WTC11 (cell line): ENCODE data around the gene OST4.

ENCODE experiments used
- CREB1 ChIP-seq: sonication (generic); formaldehyde crosslinking; IDR thresholded peaks from 2 replicates; pipeline ENCODE4 v1.8.0; 2023; ENCODE audit warnings: mild to moderate bottlenecking, missing genetic modification reagents
- CREM ChIP-seq: sonication (generic); formaldehyde crosslinking; IDR thresholded peaks from 2 replicates; pipeline ENCODE4 v1.8.1; 2022; ENCODE audit warnings: mild to moderate bottlenecking, missing genetic modification reagents, moderate library complexity
- FOXK1 ChIP-seq: sonication (generic); formaldehyde crosslinking; IDR thresholded peaks from 2 replicates; pipeline ENCODE4 v1.8.0; 2022; ENCODE audit warnings: mild to moderate bottlenecking, moderate library complexity, missing genetic modification reagents
- JAZF1 ChIP-seq: fragments of 250-450 bp; sonication (Bioruptor Pico); IDR thresholded peaks from 2 replicates; pipeline ENCODE4 v1.9.0; 2021; ENCODE audit warnings: moderate library complexity, mild to moderate bottlenecking, inconsistent platforms
- TF ChIP-seq, protein P1 (sequence below): fragments of 200-600 bp; IDR thresholded peaks from 2 replicates; pipeline ENCODE4 v1.8.0; 2022; ENCODE audit warnings: antibody characterized with exemption
- TF ChIP-seq, protein P2 (sequence below): sonication (generic); formaldehyde crosslinking; IDR thresholded peaks from 2 replicates; pipeline ENCODE4 v1.8.0; 2022; ENCODE audit warnings: mild to moderate bottlenecking, missing genetic modification reagents
- TF ChIP-seq, protein P3 (sequence below): sonication (generic); formaldehyde crosslinking; conservative IDR thresholded peaks from 2 replicates; pipeline ENCODE4 v1.8.1; 2022; ENCODE audit warnings: mild to moderate bottlenecking, missing genetic modification reagents
- TF ChIP-seq, protein P4 (sequence below): sonication (generic); formaldehyde crosslinking; IDR thresholded peaks from 2 replicates; pipeline ENCODE4 v1.8.1; 2023; ENCODE audit warnings: mild to moderate bottlenecking, missing genetic modification reagents, moderate library complexity
- TF ChIP-seq, protein P5 (sequence below): sonication (generic); formaldehyde crosslinking; IDR thresholded peaks from 2 replicates; pipeline ENCODE4 v1.8.0; 2022; ENCODE audit warnings: mild to moderate bottlenecking, missing genetic modification reagents
- TF ChIP-seq, protein P6 (sequence below): sonication (generic); formaldehyde crosslinking; IDR thresholded peaks from 2 replicates; pipeline ENCODE4 v1.8.1; 2022; ENCODE audit warnings: mild to moderate bottlenecking, moderate library complexity, missing genetic modification reagents
- TF ChIP-seq, protein P7 (sequence below): sonication (generic); formaldehyde crosslinking; IDR thresholded peaks from 2 replicates; pipeline ENCODE4 v1.8.1; 2022; ENCODE audit warnings: missing genetic modification reagents, borderline replicate concordance

DNA sequence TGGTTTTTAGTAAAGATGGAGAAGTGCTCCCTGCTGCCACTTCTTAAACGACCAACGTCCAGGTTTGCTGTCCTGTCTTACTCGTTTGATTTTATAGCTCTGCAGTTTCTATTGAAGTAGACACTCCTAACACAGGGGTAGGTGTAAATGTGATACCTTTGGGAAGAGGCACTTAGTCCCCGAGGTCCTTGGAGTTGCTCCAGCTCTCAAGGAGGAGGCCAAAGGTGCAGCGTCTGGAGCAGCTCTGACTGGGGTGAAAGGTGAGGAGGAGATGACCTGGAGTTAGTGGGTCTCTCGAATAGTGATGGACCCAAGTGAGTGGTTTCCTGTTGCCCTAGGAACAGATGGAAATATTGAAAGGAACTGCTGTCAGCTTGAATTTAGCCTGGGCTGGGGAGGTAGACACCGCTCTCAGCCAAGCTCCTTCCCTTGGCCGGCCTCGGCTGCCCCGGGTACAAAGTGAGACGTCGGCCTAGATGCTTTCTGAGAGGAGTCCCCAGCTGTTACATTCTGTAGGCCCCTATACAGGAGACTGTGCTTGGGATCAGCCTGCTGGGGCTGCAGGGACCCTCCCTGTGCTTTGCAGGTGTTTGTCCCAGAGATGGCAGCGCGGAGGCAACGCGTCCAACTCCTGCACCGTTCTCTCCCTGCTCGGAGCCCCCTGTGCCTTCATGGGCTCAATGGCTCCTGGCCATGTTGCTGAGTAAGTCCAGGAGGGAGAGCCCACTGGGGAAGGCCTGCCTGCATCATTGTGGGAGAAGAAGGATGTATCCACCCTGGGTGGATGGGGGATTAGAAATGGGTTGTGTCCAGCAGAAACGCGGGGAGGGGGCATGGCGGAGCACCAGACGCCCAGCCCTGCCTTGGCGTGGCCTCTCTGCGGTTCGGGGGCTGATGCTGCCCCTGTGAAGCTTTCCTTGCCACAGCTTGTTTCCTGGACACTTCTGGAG lies 20.6 kb upstream of the OST4 start:
- TF ChIP-seq, protein P1, sequence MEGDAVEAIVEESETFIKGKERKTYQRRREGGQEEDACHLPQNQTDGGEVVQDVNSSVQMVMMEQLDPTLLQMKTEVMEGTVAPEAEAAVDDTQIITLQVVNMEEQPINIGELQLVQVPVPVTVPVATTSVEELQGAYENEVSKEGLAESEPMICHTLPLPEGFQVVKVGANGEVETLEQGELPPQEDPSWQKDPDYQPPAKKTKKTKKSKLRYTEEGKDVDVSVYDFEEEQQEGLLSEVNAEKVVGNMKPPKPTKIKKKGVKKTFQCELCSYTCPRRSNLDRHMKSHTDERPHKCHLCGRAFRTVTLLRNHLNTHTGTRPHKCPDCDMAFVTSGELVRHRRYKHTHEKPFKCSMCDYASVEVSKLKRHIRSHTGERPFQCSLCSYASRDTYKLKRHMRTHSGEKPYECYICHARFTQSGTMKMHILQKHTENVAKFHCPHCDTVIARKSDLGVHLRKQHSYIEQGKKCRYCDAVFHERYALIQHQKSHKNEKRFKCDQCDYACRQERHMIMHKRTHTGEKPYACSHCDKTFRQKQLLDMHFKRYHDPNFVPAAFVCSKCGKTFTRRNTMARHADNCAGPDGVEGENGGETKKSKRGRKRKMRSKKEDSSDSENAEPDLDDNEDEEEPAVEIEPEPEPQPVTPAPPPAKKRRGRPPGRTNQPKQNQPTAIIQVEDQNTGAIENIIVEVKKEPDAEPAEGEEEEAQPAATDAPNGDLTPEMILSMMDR: no peak
- TF ChIP-seq, protein P2, sequence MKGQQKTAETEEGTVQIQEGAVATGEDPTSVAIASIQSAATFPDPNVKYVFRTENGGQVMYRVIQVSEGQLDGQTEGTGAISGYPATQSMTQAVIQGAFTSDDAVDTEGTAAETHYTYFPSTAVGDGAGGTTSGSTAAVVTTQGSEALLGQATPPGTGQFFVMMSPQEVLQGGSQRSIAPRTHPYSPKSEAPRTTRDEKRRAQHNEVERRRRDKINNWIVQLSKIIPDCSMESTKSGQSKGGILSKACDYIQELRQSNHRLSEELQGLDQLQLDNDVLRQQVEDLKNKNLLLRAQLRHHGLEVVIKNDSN (CRISPR knock-in tag): no peak
- TF ChIP-seq, protein P3, sequence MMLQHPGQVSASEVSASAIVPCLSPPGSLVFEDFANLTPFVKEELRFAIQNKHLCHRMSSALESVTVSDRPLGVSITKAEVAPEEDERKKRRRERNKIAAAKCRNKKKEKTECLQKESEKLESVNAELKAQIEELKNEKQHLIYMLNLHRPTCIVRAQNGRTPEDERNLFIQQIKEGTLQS (CRISPR knock-in tag): no peak
- TF ChIP-seq CREM (CRISPR knock-in tag) (no peak), CREB1 (CRISPR knock-in tag) (no peak), FOXK1 (CRISPR knock-in tag) (no peak), JAZF1 (CRISPR knock-in tag) (no peak)
- TF ChIP-seq, protein P4, sequence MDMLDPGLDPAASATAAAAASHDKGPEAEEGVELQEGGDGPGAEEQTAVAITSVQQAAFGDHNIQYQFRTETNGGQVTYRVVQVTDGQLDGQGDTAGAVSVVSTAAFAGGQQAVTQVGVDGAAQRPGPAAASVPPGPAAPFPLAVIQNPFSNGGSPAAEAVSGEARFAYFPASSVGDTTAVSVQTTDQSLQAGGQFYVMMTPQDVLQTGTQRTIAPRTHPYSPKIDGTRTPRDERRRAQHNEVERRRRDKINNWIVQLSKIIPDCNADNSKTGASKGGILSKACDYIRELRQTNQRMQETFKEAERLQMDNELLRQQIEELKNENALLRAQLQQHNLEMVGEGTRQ (CRISPR knock-in tag): no peak
- TF ChIP-seq, protein P5, sequence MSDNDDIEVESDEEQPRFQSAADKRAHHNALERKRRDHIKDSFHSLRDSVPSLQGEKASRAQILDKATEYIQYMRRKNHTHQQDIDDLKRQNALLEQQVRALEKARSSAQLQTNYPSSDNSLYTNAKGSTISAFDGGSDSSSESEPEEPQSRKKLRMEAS (CRISPR knock-in tag): no peak
- TF ChIP-seq, protein P6, sequence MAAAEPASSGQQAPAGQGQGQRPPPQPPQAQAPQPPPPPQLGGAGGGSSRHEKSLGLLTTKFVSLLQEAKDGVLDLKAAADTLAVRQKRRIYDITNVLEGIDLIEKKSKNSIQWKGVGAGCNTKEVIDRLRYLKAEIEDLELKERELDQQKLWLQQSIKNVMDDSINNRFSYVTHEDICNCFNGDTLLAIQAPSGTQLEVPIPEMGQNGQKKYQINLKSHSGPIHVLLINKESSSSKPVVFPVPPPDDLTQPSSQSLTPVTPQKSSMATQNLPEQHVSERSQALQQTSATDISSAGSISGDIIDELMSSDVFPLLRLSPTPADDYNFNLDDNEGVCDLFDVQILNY (CRISPR knock-in tag): no peak
- TF ChIP-seq, protein P7, sequence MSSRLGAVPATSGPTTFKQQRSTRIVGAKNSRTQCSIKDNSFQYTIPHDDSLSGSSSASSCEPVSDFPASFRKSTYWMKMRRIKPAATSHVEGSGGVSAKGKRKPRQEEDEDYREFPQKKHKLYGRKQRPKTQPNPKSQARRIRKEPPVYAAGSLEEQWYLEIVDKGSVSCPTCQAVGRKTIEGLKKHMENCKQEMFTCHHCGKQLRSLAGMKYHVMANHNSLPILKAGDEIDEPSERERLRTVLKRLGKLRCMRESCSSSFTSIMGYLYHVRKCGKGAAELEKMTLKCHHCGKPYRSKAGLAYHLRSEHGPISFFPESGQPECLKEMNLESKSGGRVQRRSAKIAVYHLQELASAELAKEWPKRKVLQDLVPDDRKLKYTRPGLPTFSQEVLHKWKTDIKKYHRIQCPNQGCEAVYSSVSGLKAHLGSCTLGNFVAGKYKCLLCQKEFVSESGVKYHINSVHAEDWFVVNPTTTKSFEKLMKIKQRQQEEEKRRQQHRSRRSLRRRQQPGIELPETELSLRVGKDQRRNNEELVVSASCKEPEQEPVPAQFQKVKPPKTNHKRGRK (CRISPR knock-in tag): no peak
